Fibroblast of villous mesenchyme (primary cell): ENCODE measurements around the gene CEP104. TPM values are rescaled to one million over a fixed set of nuclear protein-coding genes. Genes with fewer than 3 reads are reported as not detected.

Source experiments
- DNase-seq: peaks from one replicate; pipeline ENCODE4 v3.0.0-alpha.2; 2010; ENCODE audit warnings: low read depth
- H3K4me3 ChIP-seq: 2 replicates; pipeline ENCODE4 v1.5.1; 2011; ENCODE audit warnings: low read depth, mild to moderate bottlenecking, low read length
- CTCF ChIP-seq: IDR thresholded peaks from 2 replicates; pipeline ENCODE4 v1.5.1; 2012; ENCODE audit warnings: low read depth, mild to moderate bottlenecking, low read length; ENCODE audit not compliant: insufficient read depth
- total RNA-seq: library from RNA; depleted of rRNA; stranded (reverse); fragments of >200 nt; gene quantifications from 2 replicates; pipeline ENCODE4 v1.2.3, GENCODE V29; 2012

The CEP104 gene
- total RNA-seq, 1 donor, result 28.1 TPM

DNA sequence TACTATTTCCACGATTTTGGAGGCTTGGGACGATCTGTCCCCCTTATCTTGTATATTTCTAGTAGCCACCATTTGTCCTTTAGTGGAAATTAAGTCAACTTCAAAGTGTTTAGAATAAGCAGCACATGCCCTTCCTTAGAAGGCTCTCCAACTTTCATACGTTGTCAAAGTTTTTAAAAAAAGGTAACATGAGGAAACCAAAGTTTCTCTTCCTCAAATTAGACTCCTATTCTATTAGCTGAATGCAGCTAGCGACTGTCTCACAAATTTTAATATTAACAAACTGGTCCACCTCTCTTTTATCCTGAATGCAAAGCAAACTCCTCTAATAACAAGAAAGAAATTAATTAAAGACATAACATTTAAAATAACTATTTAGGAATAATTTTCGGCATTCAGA lies 36.2 kb upstream of the CEP104 start:
- TF ChIP-seq CTCF, result no peak
- no peak for DNase-seq
- no peak overlapping the region for H3K4me3 ChIP-seq

DNA sequence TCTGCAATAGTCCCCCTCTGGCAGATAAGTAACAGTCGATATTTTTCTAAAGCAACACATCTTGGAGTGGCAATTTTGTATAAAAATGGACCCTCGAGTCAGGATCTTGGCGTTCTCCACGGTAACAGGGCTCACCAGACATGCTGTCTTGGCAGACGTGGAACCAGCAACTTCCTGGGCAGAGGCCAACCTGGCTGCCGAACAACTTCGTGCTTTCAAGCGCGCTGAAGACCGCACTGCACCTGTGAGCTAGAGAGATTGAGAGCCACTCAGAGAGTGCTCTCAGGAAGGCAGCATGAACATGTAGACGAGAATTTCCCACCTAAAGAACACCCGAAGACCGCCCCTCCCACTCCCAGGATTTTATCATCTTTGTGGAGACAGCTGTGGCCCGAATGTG lies 35.7 kb upstream of the CEP104 start:
- no peak for TF ChIP-seq CTCF
- H3K4me3 ChIP-seq, result no peak overlapping the region
- no peak for DNase-seq

DNA sequence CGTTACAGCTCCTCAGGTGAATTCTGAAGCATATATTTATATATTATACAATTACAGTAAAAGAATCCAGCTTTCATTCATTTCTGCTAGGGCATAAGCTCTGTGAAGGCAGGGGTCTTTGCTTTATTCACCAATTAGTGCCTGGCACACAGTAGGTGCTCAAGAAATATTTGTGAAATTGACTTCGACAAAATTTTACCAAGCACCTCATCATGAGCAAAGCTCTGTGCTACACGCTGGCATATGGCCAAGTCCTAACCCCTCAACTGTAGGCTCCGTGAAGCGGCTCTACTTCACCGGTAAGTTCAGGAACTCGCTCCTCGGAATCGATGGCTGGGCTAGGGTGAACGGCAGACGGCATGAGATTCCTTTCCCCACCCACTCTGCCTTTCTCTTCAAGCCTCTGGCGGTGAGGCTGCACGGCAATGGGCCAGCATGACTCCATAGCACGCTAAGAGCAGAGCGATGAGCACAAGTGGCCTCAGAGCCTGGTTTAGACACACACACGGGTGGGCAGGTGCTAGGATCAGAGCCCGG lies 34.4 kb upstream of the CEP104 start:
- no peak for TF ChIP-seq CTCF
- no peak overlapping the region for H3K4me3 ChIP-seq
- no peak for DNase-seq

GRCh38 chr1:3890389-3891328 lies 33.6 kb upstream of the CEP104 start:
- DNase-seq, result no peak
- TF ChIP-seq CTCF, result no peak
- H3K4me3 ChIP-seq, result no peak overlapping the region

DNA sequence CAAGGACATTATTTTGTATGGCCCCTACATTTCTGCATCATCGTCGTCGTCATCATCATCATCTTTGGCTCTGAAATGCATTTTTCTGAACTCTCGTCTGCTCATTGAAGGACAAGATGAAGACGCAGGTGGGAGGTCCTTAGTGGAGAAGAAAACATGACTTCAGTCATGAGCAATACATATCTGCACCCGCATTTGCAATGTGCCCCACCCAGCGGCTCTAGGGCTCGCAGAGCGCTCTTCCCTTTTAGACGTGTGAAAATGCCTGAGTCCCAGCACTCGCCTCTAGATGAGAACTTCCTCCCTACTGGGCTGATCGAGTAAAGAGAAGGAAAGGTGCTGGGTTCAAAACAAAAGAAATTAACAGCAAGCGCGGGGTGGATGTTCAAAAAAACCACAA lies 32.9 kb upstream of the CEP104 start:
- no peak for DNase-seq
- no peak for TF ChIP-seq CTCF
- no peak overlapping the region for H3K4me3 ChIP-seq

- no peak overlapping the region for H3K4me3 ChIP-seq
- no peak for TF ChIP-seq CTCF
- no peak for DNase-seq
Observed at GRCh38 chr1:3888301-3888700, 31.3 kb upstream of the CEP104 start.

DNA sequence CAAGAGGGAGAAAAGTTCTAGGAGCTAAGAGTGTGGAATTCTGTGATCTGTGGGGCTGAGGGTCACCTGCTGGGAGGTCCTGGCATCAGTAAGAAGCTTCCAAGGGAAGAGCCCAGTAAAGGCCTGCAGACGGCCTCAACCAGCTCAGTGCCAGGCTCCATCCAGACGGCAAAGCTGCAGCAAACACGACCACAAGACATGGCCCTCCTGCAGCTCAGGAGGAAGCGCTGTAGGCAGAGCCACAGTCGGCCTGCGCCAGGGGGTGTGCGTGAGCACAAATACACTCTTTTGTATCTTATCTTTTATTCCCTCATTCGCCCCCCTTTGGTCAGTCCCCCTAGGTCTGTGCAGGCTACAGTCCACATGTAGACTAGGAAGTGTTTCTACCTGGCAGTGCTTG lies 29.7 kb upstream of the CEP104 start:
- DNase-seq, result no peak
- no peak overlapping the region for H3K4me3 ChIP-seq
- TF ChIP-seq CTCF, result no peak
